Fibroblast of lung (primary cell): ENCODE measurements around the gene RIN2.

Experiments
- CTCF ChIP-seq, 2 donors: IDR thresholded peaks in 1 of 2; conservative IDR thresholded peaks in 1 of 2; 1 replicate in 1 of 2; 2 replicates in 1 of 2; pipeline ENCODE4 v1.5.1; 2011 to 2012; ENCODE audit warnings: low read length in 2 of 2, control low read depth in 1 of 2, inconsistent platforms in 1 of 2, low read depth in 1 of 2, mild to moderate bottlenecking in 1 of 2
- EZH2 ChIP-seq: IDR thresholded peaks from 2 replicates; pipeline ENCODE4 v1.5.1; 2012; ENCODE audit warnings: low read length, control low read depth, mild to moderate bottlenecking; ENCODE audit errors: missing control alignments

GRCh38 chr20:19713822-19714578 is 44.1 kb upstream of the RIN2 start:
- no peak for TF ChIP-seq CTCF (conservative IDR thresholded peaks at IDR 0.05 in 1 of 2, IDR thresholded peaks at IDR 0.05 in 1 of 2; ENCODE audit: low read depth in 1 of 2, low read length in 2 of 2)
- no peak for TF ChIP-seq EZH2
